Ovary (tissue), 9 donors: ENCODE measurements around the gene ATP2C1. TPM values are rescaled to one million over a fixed set of nuclear protein-coding genes. Genes with fewer than 3 reads are reported as not detected.
"Not testable (repeated sequence)": the region's sequence is repeated elsewhere in the genome, so short reads cannot be mapped to it uniquely, and the experiment has no call there.

Source experiments
- DNase-seq, 5 donors: peaks; one replicate each; pipeline ENCODE4 v3.0.0-alpha.2; 2019 to 2020
- H3K27ac ChIP-seq, 2 donors: fragments of 200-600 bp; one replicate each; pipeline versions ENCODE4 v1.5.1 to v1.8.0; 2019 to 2022
- H3K27me3 ChIP-seq: fragments of 200-600 bp; one replicate; pipeline ENCODE4 v1.8.0; 2022
- H3K36me3 ChIP-seq: fragments of 200-600 bp; sonication (generic); one replicate; pipeline ENCODE4 v1.5.1; 2019
- H3K4me1 ChIP-seq: one replicate; pipeline ENCODE4 v1.8.1; 2013; ENCODE audit warnings: mild to moderate bottlenecking, moderate library complexity; ENCODE audit not compliant: insufficient read depth
- H3K4me3 ChIP-seq: fragments of 200-600 bp; sonication (generic); one replicate; pipeline ENCODE4 v1.5.1; 2017
- H3K9me3 ChIP-seq, 2 donors: fragments of 200-600 bp in 1 of 2; sonication (generic) in 1 of 2; one replicate each; pipeline versions ENCODE4 v1.5.1 to v1.8.1; 2013 to 2019; ENCODE audit warnings: mild to moderate bottlenecking in 1 of 2, moderate library complexity in 1 of 2
- CTCF ChIP-seq, 3 donors: fragments of 450-650 bp in 2 of 3; fragments of 200-600 bp in 1 of 3; IDR thresholded peaks; one replicate each; pipeline versions ENCODE4 v1.5.1 to v1.8.0; 2016 to 2022; ENCODE audit warnings: antibody characterized with exemption in 3 of 3, mild to moderate bottlenecking in 1 of 3
- EP300 ChIP-seq: sonication (generic); formaldehyde crosslinking; IDR thresholded peaks from one replicate; pipeline ENCODE4 v1.6.1; 2017; ENCODE audit warnings: antibody characterized with exemption
- POLR2A ChIP-seq: fragments of 450-650 bp; IDR thresholded peaks from one replicate; pipeline ENCODE4 v1.6.1; 2017; ENCODE audit warnings: antibody characterized with exemption, mild to moderate bottlenecking, moderate library complexity
- WGBS, 3 donors: extraction: QIAGEN DNeasy Blood & Tissue Kit in 1 of 3; methylation state at CpG; one replicate each; pipeline versions ENCODE4 v1.1.5 to v1.1.7; 2013 to 2017; 5-methylcytosine and 5-hydroxymethylcytosine counted together
- intact Hi-C, 4 donors: fragments of 100-400 bp; cut with DNase I; formaldehyde crosslinking; loops; one replicate each; pipeline versions ENCODE4 v1.11.0 to v1.15.1; 2022 to 2023
- polyA plus RNA-seq, 2 donors: library from polyadenylated mRNA; stranded (reverse); fragments of 200-250 nt in 1 of 2; fragments of 350-450 nt in 1 of 2; fragmentation: Illumina TruSeq in 1 of 2; extraction: RNeasy Lipid Tissue Mini Kit (QIAGEN cat#74804) in 1 of 2; gene quantifications; one replicate each; pipeline ENCODE4 v1.2.3, GENCODE V29; 2013 to 2014
- total RNA-seq, 7 donors: library from RNA; depleted of rRNA in 2 of 7; stranded (reverse); fragments of >200 nt in 2 of 7; fragmentation: NEBNext Ultra II Directional in 3 of 7; extraction: Animal tissue kit (Norgen Biotek cat#: 25700) in 3 of 7; gene quantifications; one replicate each; pipeline versions ENCODE4 v1.1.0 to v1.2.4, GENCODE V29; 2016 to 2023
- donor health status: DM: no; HTN: no; CAD: no; lungs with moderate emphysema.
- donor health status: DM: no; HTN: no; CAD: no.
- donor health status: Bipolar disorder and iron deficiency.
- donor health status: DM: yes; HTN: yes; CAD: no.
- donor health status: DM: no; HTN: no; CAD: no.
- donor health status: DM: yes; HTN: yes; CAD: no.

Gene ATP2C1
- total and polyA plus RNA-seq, 9 donors, result 27.3 to 88.4 (median 53.0) TPM

- Histone ChIP-seq H3K27me3 (no peaks in the 10 kb centered on the region), H3K36me3 (no peaks in the 10 kb centered on the region), H3K27ac (no peak overlapping the region), H3K4me3 (no peak overlapping the region), H3K4me1 (peaks cover 3% of the 10 kb centered on the region), H3K9me3 (no peaks in the 10 kb centered on the region)
- 93 to 94% (median 93%) methylated on average over 5 of the region's 5 CpGs for WGBS, 3 donors
- DNase-seq, result no peak
- intact Hi-C loops, result no loop called here
- TF ChIP-seq POLR2A (no peak), EP300 (no peak), CTCF (IDR thresholded peaks at IDR 0.05) (no peak)
These were observed 39.5 kb upstream of the ATP2C1 start for GRCh38 chr3:130854208-130854864.

- Histone ChIP-seq H3K9me3 (no peaks in the 10 kb centered on the region), H3K4me3 (no peak overlapping the region), H3K36me3 (no peaks in the 10 kb centered on the region), H3K27me3 (no peaks in the 10 kb centered on the region), H3K4me1 (no peaks in the 10 kb centered on the region), H3K27ac (no peak overlapping the region)
- DNase-seq, result no peak
- TF ChIP-seq CTCF (IDR thresholded peaks at IDR 0.05), result no peak
- no peak for TF ChIP-seq POLR2A
- no peak for TF ChIP-seq EP300
- intact Hi-C loops, result no loop called here
- 86 to 91% (median 89%) methylated on average over 4 of the region's 4 CpGs for WGBS, 3 donors
These were observed 36.4 kb upstream of the ATP2C1 start for GRCh38 chr3:130857336-130858026.

- H3K36me3 ChIP-seq, H3K27me3 ChIP-seq, H3K4me3 ChIP-seq, H3K4me1 ChIP-seq, H3K27ac ChIP-seq, H3K9me3 ChIP-seq, intact Hi-C loops, DNase-seq: not testable (repeated sequence)
- WGBS, 3 donors, result 90 to 95% (median 92%) methylated on average over 8 of the region's 8 CpGs
These were observed 31.8 kb upstream of the ATP2C1 start for GRCh38 chr3:130862130-130862529.

GRCh38 chr3:130865489-130865888 is 28.4 kb upstream of the ATP2C1 start:
- Histone ChIP-seq H3K4me3 (no peak overlapping the region), H3K36me3 (no peaks in the 10 kb centered on the region), H3K4me1 (no peaks in the 10 kb centered on the region), H3K27ac (no peak overlapping the region), H3K9me3 (no peaks in the 10 kb centered on the region), H3K27me3 (no peaks in the 10 kb centered on the region)
- WGBS, 3 donors, result 93 to 98% (median 96%) methylated on average over 2 of the region's 2 CpGs
- intact Hi-C loops, result no loop called here
- no peak for DNase-seq
- no peak for TF ChIP-seq EP300
- no peak for TF ChIP-seq POLR2A
- no peak for TF ChIP-seq CTCF (IDR thresholded peaks at IDR 0.05)

- TF ChIP-seq EP300 (no peak), POLR2A (no peak)
- intact Hi-C loops, result no loop called here
These were observed 27.6 kb upstream of the ATP2C1 start for GRCh38 chr3:130866327-130866726.

More at GRCh38 chr3:130866327-130866726, 27.6 kb upstream of the ATP2C1 start:
- H3K36me3 ChIP-seq, result no peaks in the 10 kb centered on the region
- no peak overlapping the region for H3K27ac ChIP-seq
- H3K4me1 ChIP-seq, result no peaks in the 10 kb centered on the region
- H3K9me3 ChIP-seq, result no peaks in the 10 kb centered on the region
- no peak for DNase-seq
- no peak overlapping the region for H3K4me3 ChIP-seq
- H3K27me3 ChIP-seq, result no peaks in the 10 kb centered on the region
